Endothelial cell of umbilical vein (primary cell): ENCODE results near the gene BBX. TPM values are rescaled to one million over a fixed set of nuclear protein-coding genes. Genes with fewer than 3 reads are reported as not detected.

Experiments
- BruUV-seq: library from RNA; stranded (reverse); fragments of 400-500 nt; replicated peaks from 2 replicates; lab custom pipeline; 2021; lab: Mats Ljungman, UMichigan
- CTCF ChIA-PET: fragments of 300-600, 350-600 bp; sonication (Branson Sonifier 250); formaldehyde crosslinking; loops from one replicate; lab custom pipeline; 2021; ENCODE audit warnings: antibody characterized with exemption, inconsistent platforms; lab: Charles Lee
- POLR2A ChIA-PET: fragments of 300-600, 350-600 bp; sonication (Branson Sonifier 250); formaldehyde crosslinking; loops from one replicate; lab custom pipeline; 2021; ENCODE audit warnings: antibody characterized with exemption, inconsistent platforms; lab: Charles Lee
- DNase-seq: peaks from one replicate; pipeline ENCODE4 v3.0.0-alpha.2; 2011; ENCODE audit warnings: low read depth, low spot score
- FAIRE-seq: peaks from 2 replicates; lab custom pipeline; 2011; peaks lifted over from hg19 to GRCh38; lab: Jason Lieb, UNC
- H2AFZ ChIP-seq: 2 replicates; pipeline ENCODE4 v1.6.0; 2012; ENCODE audit warnings: low read depth, low read length, control low read depth, inconsistent platforms
- H3K27ac ChIP-seq: 2 replicates; pipeline ENCODE4 v1.5.1; 2011; ENCODE audit warnings: low read depth, mild to moderate bottlenecking, control low read depth, low read length, moderate library complexity; ENCODE audit not compliant: insufficient read depth
- H3K27me3 ChIP-seq, 2 experiments: 2 replicates each; pipeline versions ENCODE4 v1.6.0 to v1.6.1; 2011; ENCODE audit warnings: low read length in 2 of 2, mixed read lengths in 1 of 2; ENCODE audit not compliant: control insufficient read depth in 2 of 2, insufficient read depth in 2 of 2
- H3K36me3 ChIP-seq, 2 experiments: 2 replicates in 1 of 2; 3 replicates in 1 of 2; pipeline ENCODE4 v1.5.1; 2011; ENCODE audit warnings: low read length in 2 of 2, mild to moderate bottlenecking in 1 of 2, moderate library complexity in 1 of 2; ENCODE audit not compliant: control insufficient read depth in 2 of 2, insufficient read depth in 2 of 2; ENCODE audit errors: extremely low read depth in 1 of 2
- H3K4me1 ChIP-seq: 3 replicates; pipeline ENCODE4 v1.5.1; 2011; ENCODE audit warnings: mild to moderate bottlenecking, low read length; ENCODE audit not compliant: control insufficient read depth, insufficient read depth; ENCODE audit errors: extremely low read depth
- H3K4me2 ChIP-seq: 2 replicates; pipeline ENCODE4 v1.6.1; 2011; ENCODE audit warnings: low read length, control low read depth, mixed read lengths; ENCODE audit not compliant: insufficient read depth
- H3K4me3 ChIP-seq, 3 experiments: fragments of 200-600 bp in 1 of 3; sonication (generic), shearing (Covaris generic) in 1 of 3; replicated peaks in 1 of 3; 2 replicates each; pipeline ENCODE4 v1.5.1; 2011 to 2016; ENCODE audit warnings: control low read depth in 3 of 3, low read length in 3 of 3, mild to moderate bottlenecking in 2 of 3, inconsistent platforms in 1 of 3, low read depth in 1 of 3, moderate library complexity in 1 of 3; ENCODE audit not compliant: insufficient read depth in 1 of 3
- H3K79me2 ChIP-seq: 2 replicates; pipeline ENCODE4 v1.6.0; 2012; ENCODE audit warnings: low read length, inconsistent platforms; ENCODE audit not compliant: control insufficient read depth, insufficient read depth
- H3K9ac ChIP-seq: replicated peaks from 2 replicates; pipeline ENCODE3; 2011; ENCODE audit warnings: low read length, control low read depth; ENCODE audit not compliant: insufficient read depth; ENCODE audit errors: extremely low read depth
- H3K9me1 ChIP-seq: replicated peaks from 3 replicates; pipeline ENCODE4 v1.6.0; 2011; ENCODE audit warnings: mild to moderate bottlenecking, low read length; ENCODE audit not compliant: control insufficient read depth, insufficient read depth; ENCODE audit errors: extremely low read depth
- H3K9me3 ChIP-seq: replicated peaks from 2 replicates; pipeline ENCODE4 v1.5.1; 2012; ENCODE audit warnings: low read length, inconsistent platforms; ENCODE audit not compliant: control insufficient read depth, insufficient read depth
- H4K20me1 ChIP-seq: replicated peaks from 2 replicates; pipeline ENCODE3; 2011; ENCODE audit warnings: mild to moderate bottlenecking, low read length; ENCODE audit not compliant: control insufficient read depth, insufficient read depth; ENCODE audit errors: extremely low read depth
- EZH2 ChIP-seq: IDR thresholded peaks from 2 replicates; pipeline ENCODE4 v1.6.1; 2012; ENCODE audit warnings: borderline replicate concordance, low read depth, mild to moderate bottlenecking, moderate library complexity, low read length, inconsistent platforms; ENCODE audit not compliant: severe bottlenecking
- MAX ChIP-seq: IDR thresholded peaks from 2 replicates; pipeline ENCODE4 v1.6.1; 2011; ENCODE audit not compliant: insufficient read depth, insufficient read length
- MYC ChIP-seq: IDR thresholded peaks from one replicate; pipeline ENCODE4 v1.6.1; 2011; ENCODE audit warnings: mild to moderate bottlenecking, low read depth, low read length
- POLR2A ChIP-seq: IDR thresholded peaks from 2 replicates; pipeline ENCODE4 v1.6.1; 2012; ENCODE audit warnings: low read depth, mild to moderate bottlenecking, control low read depth, low read length
- POLR2AphosphoS5 ChIP-seq: IDR thresholded peaks from 2 replicates; pipeline ENCODE4 v1.6.1; 2012; ENCODE audit warnings: low read depth, mild to moderate bottlenecking, control low read depth, low read length, moderate library complexity; ENCODE audit not compliant: insufficient read depth
- dilution Hi-C: fragments of 300-500 bp; cut with MboI; formaldehyde crosslinking; loops from one replicate; pipeline ENCODE4 v1.15.0; 2019; ENCODE audit warnings: low sequenced_read_pairs; ENCODE audit not compliant: extremely low pct_ligation_motif_present
- intact Hi-C: fragments of 100-400 bp; cut with micrococcal nuclease; formaldehyde crosslinking; loops from one replicate; pipeline ENCODE4 v1.10.0; 2022
- polyA plus RNA-seq, 4 experiments: library from polyadenylated mRNA; depleted of rRNA in 3 of 4; stranded (reverse) in 3 of 4; unstranded in 1 of 4; fragments of >200 nt; gene quantifications; 2 replicates each; pipeline versions ENCODE4 v1.2.1 to v1.2.3, GENCODE V29; 2011 to 2012; ENCODE audit warnings: missing spikeins in 1 of 4
- total RNA-seq: library from RNA; stranded (reverse); gene quantifications from 2 replicates; pipeline ENCODE4 v1.2.3, GENCODE V29; 2021

The BBX gene
- total and polyA plus RNA-seq, 2 donors (not counting 3 experiments of a cell fraction or from before 2014, with no cell fraction given), result 21.4 to 43.4 TPM

DNA sequence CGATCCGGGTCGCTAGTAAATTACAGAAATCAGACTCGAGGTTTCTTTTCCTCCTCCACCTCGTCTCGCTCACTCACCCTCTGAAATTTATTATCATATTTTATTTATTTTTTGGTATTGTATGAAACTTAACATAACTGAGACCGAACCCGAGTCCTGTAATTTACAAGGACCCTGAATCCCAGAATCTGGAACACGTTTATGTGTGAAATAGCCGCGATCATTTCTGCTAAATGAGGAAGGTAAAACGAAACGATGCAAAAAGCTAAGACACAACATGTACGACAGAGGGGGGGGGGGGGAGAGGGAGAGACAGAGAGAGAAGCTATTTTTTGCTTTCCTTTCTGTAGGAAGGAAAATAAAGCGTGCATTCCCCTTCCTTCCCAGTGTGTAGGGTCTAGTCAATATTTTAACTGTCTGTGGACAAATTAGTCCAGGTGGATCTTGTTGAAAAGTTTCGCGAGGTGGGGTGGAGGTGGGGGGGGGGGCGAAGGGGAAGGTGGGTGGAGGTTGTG is 1.6 kb downstream of the BBX start:
- dilution Hi-C loops, result no loop called here
- TF ChIP-seq EZH2, result no peak
- TF ChIP-seq MAX, result no peak
- Histone ChIP-seq H3K4me2 (peak overlapping the region; percentile 57), H3K27me3 (no peaks in the 10 kb centered on the region), H3K9me1 (no peaks in the 10 kb centered on the region), H3K4me1 (peaks cover 8% of the 10 kb centered on the region), H3K36me3 (peaks cover 0 to 2% of the 10 kb centered on the region in 2 experiments), H2AFZ (peak overlapping the region; percentile 74), H4K20me1 (no peaks in the 10 kb centered on the region), H3K4me3 (peak overlapping the region; percentile 85 to 87 (median 86)), H3K79me2 (peaks cover 15% of the 10 kb centered on the region), H3K9me3 (no peaks in the 10 kb centered on the region), H3K9ac (peak overlapping the region; percentile 59), H3K27ac (peak overlapping the region; percentile 49)
- ChIA-PET POLR2A (no interaction called here), CTCF (interaction anchor here (0.6 to 1.6 kb wide), 5 partner anchors 13 to 289 kb away, joined by 3 to 9 read pairs (median 7); no protein-coding TSS in a partner anchor)
- DNase-seq (peak; percentile 59), FAIRE-seq (no peak)
- BruUV-seq, result no TSS peak
- intact Hi-C loops, result loop anchor here (1.0 to 5.0 kb wide), 4 partner anchors 74 to 288 kb away; no protein-coding TSS in a partner anchor

DNA sequence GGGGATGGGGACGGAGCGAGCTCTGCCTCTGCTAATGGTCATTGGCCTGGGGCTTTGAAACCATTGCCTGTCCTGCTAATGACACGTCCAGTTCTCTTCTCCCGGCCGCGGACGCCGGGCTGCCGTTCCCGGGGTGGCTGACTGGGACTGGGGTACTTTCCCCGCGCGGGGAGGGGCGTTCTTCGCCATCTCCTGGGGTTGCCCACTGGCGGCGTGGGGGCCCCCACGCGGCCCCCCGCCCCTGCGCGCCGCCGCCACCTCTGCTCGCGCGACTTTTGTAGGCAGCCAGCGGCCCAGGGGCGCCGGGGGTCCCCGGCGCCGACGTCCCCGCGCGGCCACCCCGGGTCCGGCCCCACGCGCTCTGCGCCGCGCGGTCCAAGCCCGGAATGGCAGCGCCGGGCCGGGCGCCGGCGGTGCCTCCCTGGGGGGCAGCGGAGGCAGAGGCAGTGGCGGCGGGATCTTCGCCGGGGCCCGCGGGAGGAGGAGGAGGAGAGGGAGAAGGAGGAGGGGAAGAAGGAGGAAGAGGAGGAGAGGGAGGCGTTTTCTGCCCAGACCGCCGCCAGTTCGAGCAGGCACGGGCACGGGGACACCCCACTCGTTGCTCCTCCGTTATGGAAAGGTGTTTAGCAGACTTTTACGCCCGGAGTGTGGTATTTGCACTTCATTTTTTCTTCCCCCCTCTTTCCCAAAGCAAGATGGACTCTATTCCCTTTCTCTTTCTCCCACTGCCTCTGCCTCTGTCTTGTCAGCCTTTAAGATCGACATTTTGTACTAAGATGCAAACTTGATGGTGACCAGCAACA is 2.3 kb downstream of the BBX start:
- no peak for FAIRE-seq
- peak; percentile 52 for DNase-seq

More for the DNA sequence above, 2.3 kb downstream of the BBX start:
- Histone ChIP-seq H3K9me3 (no peaks in the 10 kb centered on the region), H3K4me3 (peak overlapping the region; percentile 85 to 87 (median 86)), H3K79me2 (peaks cover 15% of the 10 kb centered on the region), H3K36me3 (peaks cover 0 to 2% of the 10 kb centered on the region in 2 experiments), H4K20me1 (no peaks in the 10 kb centered on the region), H3K27ac (peak overlapping the region; percentile 49), H3K4me2 (peak overlapping the region; percentile 79), H3K9ac (peak overlapping the region; percentile 69), H3K4me1 (peaks cover 8% of the 10 kb centered on the region), H3K27me3 (no peaks in the 10 kb centered on the region), H2AFZ (peak overlapping the region; percentile 74), H3K9me1 (no peaks in the 10 kb centered on the region)
- BruUV-seq, result no TSS peak
- peak; percentile 34 for TF ChIP-seq POLR2A
- TF ChIP-seq MYC, result no peak
- TF ChIP-seq POLR2AphosphoS5, result no peak
- ChIA-PET POLR2A (no interaction called here), CTCF (interaction anchor here (0.6 to 1.6 kb wide), 6 partner anchors 10 to 290 kb away, joined by 3 to 9 read pairs (median 6); no protein-coding TSS in a partner anchor)
- intact Hi-C loops (loop anchor here (1.0 to 5.0 kb wide), 4 partner anchors 74 to 289 kb away; no protein-coding TSS in a partner anchor), dilution Hi-C loops (no loop called here)
